Smooth muscle cell (in vitro differentiated cells): Measurements from ENCODE around the gene OCA2. TPM values are rescaled to one million over a fixed set of nuclear protein-coding genes. Genes with fewer than 3 reads are reported as not detected.

Experiments
- DNase-seq: peaks from one replicate; lab custom pipeline; 2025; ENCODE audit not compliant: unreplicated experiment; lab: John Stamatoyannopoulos, UW
- H2AFZ ChIP-seq: fragments of 200-600 bp; sonication (generic); 2 replicates; pipeline ENCODE4 v1.6.0; 2016; ENCODE audit warnings: antibody characterized with exemption, low read depth, mild to moderate bottlenecking
- H3F3A ChIP-seq: fragments of 200-600 bp; sonication (generic); 2 replicates; pipeline ENCODE4 v1.6.0; 2017; ENCODE audit warnings: antibody characterized with exemption, low read depth
- H3K27ac ChIP-seq: fragments of 200-600 bp; sonication (generic); 2 replicates; pipeline ENCODE4 v1.5.1; 2016; ENCODE audit warnings: low read depth, mild to moderate bottlenecking
- H3K27me3 ChIP-seq: fragments of 200-600 bp; sonication (generic); 2 replicates; pipeline ENCODE4 v1.6.1; 2016; ENCODE audit warnings: low read depth, mild to moderate bottlenecking
- H3K36me3 ChIP-seq: fragments of 200-600 bp; sonication (generic); 2 replicates; pipeline ENCODE4 v1.5.1; 2016; ENCODE audit warnings: low read depth
- H3K4me1 ChIP-seq: fragments of 200-600 bp; sonication (generic); 2 replicates; pipeline ENCODE4 v1.5.1; 2016; ENCODE audit warnings: low read depth
- H3K4me2 ChIP-seq: fragments of 200-600 bp; sonication (generic); 2 replicates; pipeline ENCODE4 v1.6.0; 2016; ENCODE audit warnings: mild to moderate bottlenecking
- H3K4me3 ChIP-seq: fragments of 200-600 bp; sonication (generic); 2 replicates; pipeline ENCODE4 v1.5.1; 2016; ENCODE audit warnings: mild to moderate bottlenecking
- H3K79me2 ChIP-seq: fragments of 200-600 bp; sonication (generic); 2 replicates; pipeline ENCODE4 v1.6.0; 2016; ENCODE audit warnings: low read depth, mild to moderate bottlenecking
- H3K9ac ChIP-seq: fragments of 200-600 bp; sonication (generic); 2 replicates; pipeline ENCODE4 v1.6.0; 2016; ENCODE audit warnings: low read depth
- H3K9me3 ChIP-seq: fragments of 200-600 bp; sonication (generic); replicated peaks from 2 replicates; pipeline ENCODE4 v1.5.1; 2016; ENCODE audit warnings: low read depth
- H4K20me1 ChIP-seq: fragments of 200-600 bp; sonication (generic); 2 replicates; pipeline ENCODE4 v1.6.0; 2016; ENCODE audit warnings: low read depth
- CTCF ChIP-seq: fragments of 200-600 bp; sonication (generic); IDR thresholded peaks from 2 replicates; pipeline ENCODE4 v1.5.1; 2017; ENCODE audit warnings: borderline replicate concordance, mild to moderate bottlenecking, antibody characterized with exemption; ENCODE audit not compliant: insufficient read depth, poor library complexity, severe bottlenecking
- WGBS: methylation state at CpG from one replicate; pipeline ENCODE4 v1.1.7; 2016; ENCODE audit warnings: low lambda C conversion rate; 5-methylcytosine and 5-hydroxymethylcytosine counted together
- polyA plus RNA-seq: library from polyadenylated mRNA; unstranded; fragments of >200 nt; fragmentation: Nextera tagmentation; extraction: Ambion mirVana; gene quantifications from 2 replicates; pipeline ENCODE4 v1.2.1, GENCODE V29; 2016
- total RNA-seq: library from RNA; depleted of rRNA; stranded (reverse); fragments of >200 nt; gene quantifications from 2 replicates; pipeline ENCODE4 v1.2.3, GENCODE V29; 2014

The OCA2 gene
- total and polyA plus RNA-seq, 2 experiments from 2014 or later = 0.16 TPM; not detected in 1

GRCh38 chr15:28026764-28027713, 72.1 kb downstream of the OCA2 start:
- Histone ChIP-seq H3K4me2 (no peak overlapping the region), H3K9me3 (no peaks in the 10 kb centered on the region), H3K36me3 (no peaks in the 10 kb centered on the region), H3F3A (no peaks in the 10 kb centered on the region), H3K9ac (no peak overlapping the region), H3K27me3 (no peaks in the 10 kb centered on the region), H3K79me2 (no peaks in the 10 kb centered on the region), H2AFZ (no peak overlapping the region), H3K4me3 (no peak overlapping the region), H3K4me1 (peaks cover 5% of the 10 kb centered on the region), H4K20me1 (no peaks in the 10 kb centered on the region), H3K27ac (no peak overlapping the region)
- no peak for TF ChIP-seq CTCF
- DNase-seq = no peak
- 97% methylated on average over 40 of the region's 45 CpGs for WGBS

GRCh38 chr15:28026221-28026620, 72.9 kb downstream of the OCA2 start:
- H3K4me2 ChIP-seq = no peak overlapping the region
- no peak for DNase-seq
- no peaks in the 10 kb centered on the region for H3K79me2 ChIP-seq

GRCh38 chr15:28025413-28025812, 73.7 kb downstream of the OCA2 start:
- no peaks in the 10 kb centered on the region for H3K27me3 ChIP-seq
- H3K9ac ChIP-seq = no peak overlapping the region
- H3K36me3 ChIP-seq = no peaks in the 10 kb centered on the region
- TF ChIP-seq CTCF = no peak
- no peaks in the 10 kb centered on the region for H3F3A ChIP-seq
- WGBS = 94% methylated on average over 7 of the region's 7 CpGs
- H3K4me2 ChIP-seq = no peak overlapping the region
- no peak overlapping the region for H3K4me3 ChIP-seq
- H3K4me1 ChIP-seq = no peaks in the 10 kb centered on the region
- no peaks in the 10 kb centered on the region for H3K79me2 ChIP-seq
- no peaks in the 10 kb centered on the region for H4K20me1 ChIP-seq
- no peak overlapping the region for H3K27ac ChIP-seq
- DNase-seq = no peak
- no peak overlapping the region for H2AFZ ChIP-seq
- H3K9me3 ChIP-seq = no peaks in the 10 kb centered on the region

More at GRCh38 chr15:28026221-28026620, 72.9 kb downstream of the OCA2 start:
- H3K36me3 ChIP-seq = no peaks in the 10 kb centered on the region
- WGBS = 94% methylated on average over 9 of the region's 9 CpGs
- no peaks in the 10 kb centered on the region for H3F3A ChIP-seq
- H3K9me3 ChIP-seq = no peaks in the 10 kb centered on the region
- H4K20me1 ChIP-seq = no peaks in the 10 kb centered on the region
- no peak for TF ChIP-seq CTCF
- H3K9ac ChIP-seq = no peak overlapping the region
- no peak overlapping the region for H3K27ac ChIP-seq
- H3K4me3 ChIP-seq = no peak overlapping the region
- no peaks in the 10 kb centered on the region for H3K27me3 ChIP-seq
- H2AFZ ChIP-seq = no peak overlapping the region
- H3K4me1 ChIP-seq = peaks cover 5% of the 10 kb centered on the region
